Tibial nerve (tissue), 4 donors: ENCODE data around the gene ZMYND8.

Experiments
- EP300 ChIP-seq, 2 donors: sonication (generic); formaldehyde crosslinking; IDR thresholded peaks; one replicate each; pipeline ENCODE4 v1.6.1; 2017; ENCODE audit warnings: antibody characterized with exemption in 2 of 2, mild to moderate bottlenecking in 1 of 2
- POLR2A ChIP-seq, 2 donors: fragments of 450-650 bp; IDR thresholded peaks; one replicate each; pipeline ENCODE4 v1.6.1; 2017; ENCODE audit warnings: antibody characterized with exemption in 2 of 2, mild to moderate bottlenecking in 2 of 2, moderate library complexity in 2 of 2
- TF ChIP-seq, protein P1 (sequence below), 5 experiments: fragments of 200-600 bp in 3 of 5; fragments of 450-650 bp in 2 of 5; sonication (generic) in 3 of 5; IDR thresholded peaks; one replicate each; pipeline ENCODE4 v1.5.1; 2016 to 2019; ENCODE audit warnings: antibody characterized with exemption in 5 of 5, mild to moderate bottlenecking in 3 of 5, moderate library complexity in 2 of 5

DNA sequence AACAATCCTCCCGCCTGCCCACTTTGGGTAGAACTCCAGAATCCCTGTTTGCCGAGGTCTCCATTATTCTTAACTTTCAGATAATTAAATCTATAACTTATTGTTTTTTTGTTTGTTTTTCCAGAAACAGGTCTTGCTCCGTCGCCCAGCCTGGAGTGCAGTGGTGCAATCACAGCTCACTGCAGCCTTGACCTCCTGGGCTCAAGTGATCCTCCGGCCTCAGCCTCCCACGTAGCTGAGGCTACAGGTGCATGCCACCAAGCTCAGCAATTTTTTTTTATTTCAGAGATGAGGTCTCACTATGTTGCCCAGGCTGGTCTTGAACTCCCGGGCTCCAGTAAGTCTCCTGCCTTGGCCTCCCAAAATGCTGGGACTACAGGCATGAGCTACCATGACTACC is 28.8 kb downstream of the ZMYND8 start:
- TF ChIP-seq POLR2A (IDR thresholded peaks at IDR 0.05) (no peak), EP300 (IDR thresholded peaks at IDR 0.05) (no peak)
- TF ChIP-seq, protein P1, sequence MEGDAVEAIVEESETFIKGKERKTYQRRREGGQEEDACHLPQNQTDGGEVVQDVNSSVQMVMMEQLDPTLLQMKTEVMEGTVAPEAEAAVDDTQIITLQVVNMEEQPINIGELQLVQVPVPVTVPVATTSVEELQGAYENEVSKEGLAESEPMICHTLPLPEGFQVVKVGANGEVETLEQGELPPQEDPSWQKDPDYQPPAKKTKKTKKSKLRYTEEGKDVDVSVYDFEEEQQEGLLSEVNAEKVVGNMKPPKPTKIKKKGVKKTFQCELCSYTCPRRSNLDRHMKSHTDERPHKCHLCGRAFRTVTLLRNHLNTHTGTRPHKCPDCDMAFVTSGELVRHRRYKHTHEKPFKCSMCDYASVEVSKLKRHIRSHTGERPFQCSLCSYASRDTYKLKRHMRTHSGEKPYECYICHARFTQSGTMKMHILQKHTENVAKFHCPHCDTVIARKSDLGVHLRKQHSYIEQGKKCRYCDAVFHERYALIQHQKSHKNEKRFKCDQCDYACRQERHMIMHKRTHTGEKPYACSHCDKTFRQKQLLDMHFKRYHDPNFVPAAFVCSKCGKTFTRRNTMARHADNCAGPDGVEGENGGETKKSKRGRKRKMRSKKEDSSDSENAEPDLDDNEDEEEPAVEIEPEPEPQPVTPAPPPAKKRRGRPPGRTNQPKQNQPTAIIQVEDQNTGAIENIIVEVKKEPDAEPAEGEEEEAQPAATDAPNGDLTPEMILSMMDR (IDR thresholded peaks at IDR 0.05), result no peak
